Stimulated activated CD4-positive, alpha-beta T cell treated with anti-CD3 and anti-CD28 coated beads, Interleukin-4, amount 100 ng/mL, for 24 hours (primary cell): ENCODE data around the gene CHN1.
A peak's percentile ranks its signal among the peaks of the same experiment; 100 is the strongest.

ENCODE experiments used
- DNase-seq: peaks from one replicate; pipeline ENCODE4 v3.0.0-alpha.2; 2020

The CHN1 gene

DNA sequence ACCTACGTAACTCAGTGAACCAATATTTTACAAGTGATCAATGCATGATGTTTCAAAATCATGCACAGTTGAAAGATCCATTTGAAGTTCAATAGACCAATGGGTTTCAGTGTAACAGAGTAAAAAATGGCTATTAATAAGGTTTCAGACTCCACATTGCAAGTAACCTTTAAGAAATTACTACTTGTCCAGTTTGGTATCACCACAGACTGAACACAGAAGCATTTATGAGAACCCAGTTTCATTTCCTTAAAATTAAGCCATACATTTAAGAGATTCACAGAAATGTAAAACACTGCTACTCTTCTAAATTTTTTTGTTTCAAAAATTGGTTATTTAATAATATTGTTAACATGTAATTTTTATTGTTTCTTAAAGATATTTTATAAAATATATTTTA is 142.0 kb downstream of the CHN1 start:
- no peak for DNase-seq

- DNase-seq = no peak
Measured at GRCh38 chr2:174859563-174860169, 145.5 kb downstream of the CHN1 start.

DNA sequence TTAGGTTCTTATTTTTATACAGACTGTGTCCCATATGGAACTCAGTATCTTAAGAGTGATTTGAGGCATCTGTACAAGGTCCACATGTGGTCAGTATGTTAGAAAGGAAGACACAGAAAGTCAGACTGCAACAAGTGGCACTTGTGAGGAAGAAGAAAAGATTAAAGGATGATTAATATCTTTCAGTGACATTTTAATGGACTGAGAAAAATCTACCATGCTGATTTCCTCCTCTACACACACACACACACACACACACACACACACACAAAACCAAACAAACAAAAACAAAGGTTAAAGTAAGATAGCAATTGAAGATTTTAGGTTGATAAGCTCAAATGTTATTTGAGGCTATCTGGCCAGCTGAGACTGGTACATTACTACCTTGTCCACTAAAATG is 146.4 kb downstream of the CHN1 start:
- DNase-seq = no peak

DNA sequence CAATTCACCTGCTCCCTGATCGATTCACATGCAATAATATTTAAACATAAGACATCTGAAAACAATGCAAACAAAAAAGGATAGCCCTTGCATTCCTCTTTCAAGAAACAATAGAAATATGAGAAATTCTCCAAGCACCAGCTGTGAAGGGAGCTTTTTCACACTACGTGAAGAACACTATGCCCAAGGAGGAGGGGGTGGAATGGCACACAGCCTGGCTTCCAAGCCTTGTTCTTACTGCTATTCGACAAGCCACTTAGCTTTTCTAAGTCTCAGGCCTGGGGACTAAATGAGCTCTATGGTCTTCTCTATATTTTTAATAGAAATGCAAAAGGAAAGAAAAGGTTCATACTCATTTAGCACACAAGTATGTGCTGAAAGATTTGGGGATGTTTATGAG is 148.7 kb downstream of the CHN1 start:
- no peak for DNase-seq

GRCh38 chr2:174846941-174847938 is 157.9 kb downstream of the CHN1 start:
- DNase-seq = no peak

- DNase-seq = no peak
Measured at GRCh38 chr2:174846218-174846617, 159.0 kb downstream of the CHN1 start.

DNA sequence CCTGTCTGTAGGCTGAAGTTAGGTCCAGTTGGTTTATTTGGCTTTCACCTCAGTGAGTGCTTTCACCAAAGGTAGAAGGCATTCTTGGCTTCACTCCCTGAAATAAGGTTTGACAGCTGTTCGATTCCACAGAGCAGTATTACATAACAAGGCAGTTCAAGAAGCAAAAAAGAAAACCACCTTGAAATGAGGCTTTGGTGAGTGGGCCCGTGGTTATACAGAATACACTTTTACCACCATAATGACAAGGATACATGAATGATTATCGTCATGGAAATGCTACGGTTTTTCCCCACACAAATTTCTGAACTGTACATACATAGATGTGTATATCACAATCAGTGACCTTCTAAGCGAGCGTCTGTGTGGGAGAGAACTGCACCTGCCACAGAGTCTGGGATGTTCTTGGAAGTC is 160.9 kb downstream of the CHN1 start:
- peak; percentile 33 for DNase-seq

GRCh38 chr2:174842496-174842895 is 162.7 kb downstream of the CHN1 start:
- DNase-seq = no peak

- DNase-seq = no peak
Measured at GRCh38 chr2:174841936-174842335, 163.2 kb downstream of the CHN1 start.

GRCh38 chr2:174841350-174841749 is 163.8 kb downstream of the CHN1 start:
- no peak for DNase-seq

- no peak for DNase-seq
Measured at GRCh38 chr2:174840436-174840835, 164.7 kb downstream of the CHN1 start.

DNA sequence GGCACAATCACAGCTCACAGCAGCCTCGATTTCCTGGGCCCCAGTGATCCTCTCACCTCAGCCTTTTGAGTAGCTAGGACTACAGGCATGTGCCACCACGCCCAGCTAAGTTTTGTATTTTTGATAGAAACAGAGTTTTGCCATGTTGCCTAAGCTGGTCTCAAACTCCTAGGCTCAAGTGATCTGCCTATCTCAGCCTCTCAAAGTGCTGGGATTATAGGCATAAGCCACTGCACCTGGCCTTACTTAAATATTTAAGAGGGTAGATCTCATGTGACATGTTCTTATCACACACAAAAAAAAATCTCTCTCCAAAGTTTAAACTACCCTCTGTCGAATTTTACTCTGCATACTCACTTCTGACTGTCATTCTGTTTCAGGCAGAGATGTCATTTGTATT is 165.5 kb downstream of the CHN1 start:
- DNase-seq = no peak

DNA sequence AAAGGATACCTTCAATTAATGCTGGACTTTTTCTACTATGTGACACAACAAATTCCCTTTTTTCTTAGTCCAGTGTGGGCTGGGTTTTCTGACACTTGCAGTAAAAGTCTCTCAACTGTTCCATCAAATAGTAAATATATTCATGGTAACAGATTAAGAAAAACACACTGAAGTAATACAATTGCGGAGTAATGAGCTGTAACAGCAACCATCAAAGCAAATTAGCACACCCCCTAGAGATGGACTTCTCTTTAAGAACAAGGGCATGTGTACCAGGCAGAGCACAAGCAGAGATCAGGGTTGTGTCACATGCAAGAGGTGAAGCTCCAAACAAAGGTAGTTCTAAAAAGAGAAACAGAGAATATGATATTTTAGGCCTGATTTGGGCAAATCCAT is 168.2 kb downstream of the CHN1 start:
- DNase-seq = no peak

DNA sequence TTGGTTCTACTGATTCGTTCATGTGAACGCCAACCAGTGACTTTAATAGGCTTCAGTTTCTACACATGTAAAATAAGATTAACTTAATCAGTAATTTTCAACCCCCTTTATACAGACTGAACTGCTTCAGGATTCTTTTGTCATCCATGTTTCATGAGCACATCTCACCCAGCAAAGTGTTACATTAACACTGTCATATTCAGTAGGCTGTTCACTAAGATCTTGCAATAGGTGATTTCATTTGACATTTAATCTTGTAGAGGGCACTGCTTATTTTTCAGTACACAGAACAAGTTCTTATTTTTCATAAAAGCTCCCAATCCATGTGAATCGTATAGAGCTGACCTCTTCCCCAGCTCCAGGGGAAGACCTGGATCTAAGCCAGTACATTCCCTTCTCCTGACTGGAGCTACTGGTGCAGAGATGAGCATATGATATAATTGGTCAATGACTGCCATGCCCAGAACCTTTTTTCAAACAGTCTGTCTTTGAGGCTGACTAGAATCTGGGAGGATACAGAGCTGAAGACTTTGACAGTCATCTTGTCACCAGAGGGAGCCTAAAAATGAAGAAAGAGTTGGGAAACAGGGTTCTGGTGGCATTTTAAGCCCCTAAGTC is 168.7 kb downstream of the CHN1 start:
- no peak for DNase-seq

DNA sequence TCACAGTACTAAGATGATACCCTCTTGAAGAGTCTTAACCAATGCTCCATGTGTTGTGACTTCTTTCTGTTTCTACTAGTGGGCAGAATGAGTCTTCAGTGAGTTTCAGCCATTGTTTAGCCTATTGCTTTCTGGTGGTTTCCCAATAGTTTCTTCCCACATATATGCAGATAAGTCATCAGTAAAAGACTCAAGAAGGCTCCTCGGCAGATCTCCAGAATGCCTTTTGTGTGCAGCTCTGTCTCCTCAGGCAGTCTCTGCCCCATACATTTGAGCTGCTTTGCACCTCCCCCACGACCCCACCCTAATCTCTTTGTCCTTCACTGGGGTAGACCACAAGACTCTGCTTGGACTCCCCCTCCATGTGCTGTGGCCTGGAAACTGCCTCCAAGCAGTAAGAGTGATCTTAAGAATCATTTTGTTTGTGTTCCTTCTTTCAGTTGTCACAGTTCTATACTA is 169.4 kb downstream of the CHN1 start:
- DNase-seq = peak; percentile 62

DNA sequence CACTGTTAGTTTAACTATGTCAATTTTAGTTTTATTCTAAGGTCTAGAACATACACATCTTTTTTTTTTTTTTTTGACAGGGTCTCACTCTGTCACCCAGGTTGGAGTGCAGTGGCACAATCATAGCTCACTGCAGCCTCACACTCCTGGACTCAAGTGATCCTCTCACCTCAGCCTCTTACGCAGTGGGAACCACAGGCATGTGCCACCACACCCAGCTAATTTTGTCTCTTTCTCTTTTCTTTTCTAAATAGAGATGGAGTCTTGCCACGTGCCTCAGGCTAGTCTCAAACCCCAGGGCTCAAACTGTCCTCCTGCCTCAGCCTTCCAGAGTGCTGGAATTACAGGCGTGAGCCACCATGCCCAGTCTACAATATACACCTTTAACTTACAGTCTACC is 171.4 kb downstream of the CHN1 start:
- DNase-seq = no peak

GRCh38 chr2:174830561-174830960 is 174.6 kb downstream of the CHN1 start:
- DNase-seq = no peak

DNA sequence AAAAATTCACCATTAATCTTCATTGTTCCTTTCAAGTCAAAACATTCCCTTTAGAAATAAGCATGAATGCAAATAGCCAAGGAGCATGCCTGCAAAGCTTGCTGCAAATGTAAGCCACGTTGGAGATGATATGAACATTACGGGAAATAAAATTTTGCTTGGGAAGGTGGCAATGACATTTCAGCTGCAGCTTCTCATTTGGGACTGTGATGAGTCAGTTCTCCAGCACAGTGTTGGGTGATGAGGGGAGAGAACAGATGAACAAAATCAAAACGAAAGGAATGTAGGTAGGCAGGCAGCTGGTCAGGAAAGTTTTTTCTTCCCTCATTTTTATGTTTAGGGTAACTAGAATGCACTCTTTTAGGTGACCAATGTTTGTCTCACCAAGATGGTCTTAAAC is 175.6 kb downstream of the CHN1 start:
- DNase-seq = no peak

DNA sequence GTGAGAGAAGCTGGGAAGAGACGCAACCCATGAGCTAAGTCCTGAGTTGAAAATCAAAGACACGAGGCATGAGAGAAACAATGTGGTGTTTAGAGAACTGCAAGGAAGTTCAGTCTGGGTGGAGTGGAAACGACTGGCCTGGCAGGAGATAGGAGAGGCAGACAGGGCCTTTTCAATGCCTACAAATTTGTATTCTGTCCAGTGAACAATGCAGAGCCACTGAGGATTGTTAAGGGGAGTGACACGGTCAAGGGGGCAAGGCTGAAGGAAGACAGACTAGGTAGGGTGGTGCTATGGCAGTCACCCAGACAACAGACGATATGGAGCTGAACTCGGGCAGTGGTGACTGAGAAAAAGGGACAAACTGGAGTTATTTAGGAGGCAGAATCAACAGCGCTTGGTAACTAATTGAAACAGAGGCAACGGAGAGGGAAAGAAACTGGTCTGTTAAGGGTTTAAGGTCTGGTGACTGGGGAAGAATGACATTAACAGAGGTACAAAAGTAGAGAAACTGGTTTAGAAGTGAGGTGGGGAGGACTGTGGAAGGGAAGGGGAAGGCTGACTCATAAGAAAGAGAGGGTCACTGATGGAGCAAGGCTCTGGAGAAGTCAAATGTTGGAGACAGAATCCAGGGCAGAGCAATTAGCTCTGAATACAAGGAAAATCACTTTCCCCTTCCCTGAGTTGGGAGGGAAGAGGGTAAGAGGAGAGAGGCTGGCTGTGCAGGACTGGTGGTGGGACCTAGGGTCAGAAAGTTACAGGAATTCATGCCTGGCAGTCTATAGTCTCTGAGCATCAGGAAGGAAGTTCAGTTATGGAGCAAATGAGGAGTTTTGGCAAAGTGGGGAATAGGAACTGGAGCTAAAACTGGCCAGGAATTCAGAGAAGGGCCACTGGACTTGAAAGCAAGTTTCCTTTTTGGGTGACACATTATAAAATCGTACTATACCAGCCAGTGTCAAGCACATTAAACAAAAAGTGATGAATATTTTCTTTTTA is 177.5 kb downstream of the CHN1 start:
- DNase-seq = no peak

DNA sequence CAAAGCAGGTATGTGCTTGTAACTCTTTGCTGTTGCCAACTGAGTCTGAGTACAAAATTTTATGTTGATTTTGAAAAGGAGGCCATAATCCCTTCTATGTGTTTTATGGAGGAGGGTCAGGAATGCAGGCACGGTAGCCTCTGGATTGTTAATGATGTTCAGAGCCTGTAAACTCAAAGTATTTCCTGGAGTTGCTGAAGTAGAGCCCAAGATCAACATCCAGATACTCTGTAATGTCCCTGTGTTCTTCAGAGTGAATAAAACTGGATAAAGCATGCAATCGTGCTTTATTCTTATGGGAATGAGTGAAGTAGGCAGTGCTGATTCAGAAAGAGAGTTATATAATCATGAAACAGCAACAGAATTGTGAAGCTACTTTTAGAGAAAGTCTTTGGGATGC is 179.1 kb downstream of the CHN1 start:
- no peak for DNase-seq

GRCh38 chr2:174824068-174824467 is 181.1 kb downstream of the CHN1 start:
- DNase-seq = no peak

DNA sequence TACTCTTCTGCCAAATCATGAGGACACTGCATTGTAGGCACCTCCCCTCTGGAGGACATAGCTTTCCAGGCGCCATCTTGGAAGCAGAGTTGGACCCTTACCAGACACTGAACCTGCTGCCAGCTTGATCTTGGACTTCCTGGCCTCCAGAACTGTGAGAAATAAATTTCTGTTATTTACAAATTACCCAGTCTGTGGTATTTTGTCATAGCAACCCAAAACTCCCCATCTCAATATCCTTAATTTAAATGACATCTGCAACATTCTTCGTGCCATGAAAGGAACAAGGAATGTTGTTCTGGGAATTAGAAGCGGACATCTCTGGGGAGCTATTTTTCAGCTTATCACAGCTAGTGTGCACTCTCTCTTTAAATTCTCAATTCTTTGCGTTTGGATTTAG is 183.6 kb downstream of the CHN1 start:
- DNase-seq = no peak

- no peak for DNase-seq
Measured at GRCh38 chr2:174820361-174820760, 184.8 kb downstream of the CHN1 start.
